ENCODE measurements around the gene ACSS2. TPM values are rescaled to one million over a fixed set of nuclear protein-coding genes. Genes with fewer than 3 reads are reported as not detected.

The ACSS2 gene
- total and polyA plus RNA-seq, 2 donors (not counting 1 experiment from before 2014, with no cell fraction given) = 10.5 to 22.1 TPM

GRCh38 chr20:34864216-34864615 is 12.2 kb upstream of the ACSS2 start:
- Mint-ChIP-seq H3K27ac (no peak overlapping the region), H3K4me3 (no peak overlapping the region), H3K4me1 (no peaks in the 10 kb centered on the region), H3K27me3 (no peaks in the 10 kb centered on the region), H3K9me3 (ENCODE audit: insufficient read depth) (no peaks in the 10 kb centered on the region)
- H3K27me3 ChIP-seq (replicated peaks in 1 of 4; ENCODE audit: control extremely low read depth in 1 of 4, control insufficient read depth in 3 of 4, insufficient read depth in 4 of 4, low read length in 3 of 4) = no peaks in the 10 kb centered on the region
- ChIA-PET CTCF (interaction anchor here (1.4 kb wide), 1 partner anchor 11 kb away, joined by 3 read pairs; no protein-coding TSS in a partner anchor), POLR2A (interaction anchor here (0.7 kb wide), 1 partner anchor 13 kb away, joined by 3 read pairs; no protein-coding TSS in a partner anchor)
- H3K9ac ChIP-seq (ENCODE audit: low read length) = no peak overlapping the region
- intact Hi-C loops (cut with micrococcal nuclease) = no loop called here
- H3K27ac ChIP-seq (ENCODE audit: low read length in 2 of 2) = no peak overlapping the region
- ATAC-seq (ENCODE audit: low read depth) (no peak), DNase-seq (no peak)
- H3K36me3 ChIP-seq (replicated peaks in 1 of 2; ENCODE audit: control extremely low read depth in 1 of 2, control insufficient read depth in 1 of 2, extremely low read depth in 1 of 2, insufficient read depth in 2 of 2, low read length in 1 of 2) = no peaks in the 10 kb centered on the region
- 100% methylated on average over 4 of the region's 5 CpGs for WGBS (ENCODE audit: insufficient coverage)
- no peak overlapping the region for H2AFZ ChIP-seq (ENCODE audit: insufficient read depth, low read depth, low read length, poor library complexity, severe bottlenecking)
- H4K20me1 ChIP-seq (ENCODE audit: control insufficient read depth, insufficient read depth, low read length, poor library complexity, severe bottlenecking) = no peaks in the 10 kb centered on the region
- H3K79me2 ChIP-seq (ENCODE audit: control insufficient read depth, insufficient read depth, low read length) = no peaks in the 10 kb centered on the region
- no peak overlapping the region for H3K4me2 ChIP-seq (replicated peaks; ENCODE audit: low read depth, low read length, poor library complexity, severe bottlenecking)
- no peaks in the 10 kb centered on the region for H3K4me1 ChIP-seq (ENCODE audit: control insufficient read depth in 2 of 2, insufficient read depth in 2 of 2, low read length in 2 of 2)
- no peak for TF ChIP-seq CTCF (IDR thresholded peaks at IDR 0.05)
- no peak for TF ChIP-seq EZH2 (IDR thresholded peaks at IDR 0.05; ENCODE audit: borderline replicate concordance, insufficient read depth, low read depth, low read length, poor library complexity, severe bottlenecking)
- no peaks in the 10 kb centered on the region for H3K9me3 ChIP-seq (ENCODE audit: control extremely low read depth in 1 of 3, control insufficient read depth in 2 of 3, insufficient read depth in 1 of 3, low read length in 2 of 3)
- no peak overlapping the region for H3K4me3 ChIP-seq (ENCODE audit: control extremely low read depth in 1 of 5, extremely low read depth in 1 of 5, insufficient read depth in 1 of 5, low read depth in 2 of 5, low read length in 4 of 5)

DNA sequence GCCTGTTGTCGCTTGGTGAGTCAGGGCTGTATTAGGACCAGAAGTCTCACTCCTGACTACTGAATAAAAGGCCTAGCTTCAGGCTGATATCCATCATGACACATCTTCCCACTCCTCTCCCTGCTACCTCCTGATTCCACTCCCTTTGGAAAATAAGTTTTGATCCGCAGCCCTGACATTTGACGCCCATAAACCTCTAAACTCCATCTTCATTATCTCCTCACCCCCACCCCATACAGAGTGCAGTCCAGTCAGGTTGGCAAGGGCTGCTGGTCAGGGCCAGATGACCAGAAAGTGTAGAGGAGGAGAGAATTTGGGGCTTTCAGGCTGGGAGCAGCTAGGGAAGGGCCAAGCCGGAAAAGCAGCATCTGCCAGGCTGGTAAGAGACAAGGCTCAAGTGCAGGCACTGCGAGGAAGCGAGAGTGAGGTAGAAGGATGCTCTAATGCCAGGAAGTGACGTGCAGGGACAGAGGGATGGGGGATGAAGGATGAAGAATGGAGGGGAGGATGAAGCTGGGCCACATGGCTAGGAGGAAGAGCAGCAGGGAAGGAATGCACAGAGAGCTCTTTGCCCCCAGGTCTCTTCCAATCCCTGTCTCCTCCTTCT is 5.0 kb upstream of the ACSS2 start:
- H3K27ac Mint-ChIP-seq = peak overlapping the region; percentile 27
- no peak for TF ChIP-seq CTCF (IDR thresholded peaks at IDR 0.05)
- Histone ChIP-seq H3K4me3 (ENCODE audit: control extremely low read depth in 1 of 5, extremely low read depth in 1 of 5, insufficient read depth in 1 of 5, low read depth in 2 of 5, low read length in 4 of 5) (no peak overlapping the region), H3K36me3 (replicated peaks in 1 of 2; ENCODE audit: control extremely low read depth in 1 of 2, control insufficient read depth in 1 of 2, extremely low read depth in 1 of 2, insufficient read depth in 2 of 2, low read length in 1 of 2) (no peaks in the 10 kb centered on the region), H3K9me3 (ENCODE audit: control extremely low read depth in 1 of 3, control insufficient read depth in 2 of 3, insufficient read depth in 1 of 3, low read length in 2 of 3) (no peaks in the 10 kb centered on the region), H3K4me1 (ENCODE audit: control insufficient read depth in 2 of 2, insufficient read depth in 2 of 2, low read length in 2 of 2) (peaks cover 29 to 34% of the 10 kb centered on the region in 2 donors), H4K20me1 (ENCODE audit: control insufficient read depth, insufficient read depth, low read length, poor library complexity, severe bottlenecking) (no peaks in the 10 kb centered on the region), H3K27me3 (replicated peaks in 1 of 4; ENCODE audit: control extremely low read depth in 1 of 4, control insufficient read depth in 3 of 4, insufficient read depth in 4 of 4, low read length in 3 of 4) (no peaks in the 10 kb centered on the region), H3K27ac (ENCODE audit: low read length in 2 of 2) (no peak overlapping the region), H3K79me2 (ENCODE audit: control insufficient read depth, insufficient read depth, low read length) (peaks cover 9% of the 10 kb centered on the region), H3K4me2 (replicated peaks; ENCODE audit: low read depth, low read length, poor library complexity, severe bottlenecking) (peak overlapping the region; percentile 95), H3K9ac (ENCODE audit: low read length) (no peak overlapping the region), H2AFZ (ENCODE audit: insufficient read depth, low read depth, low read length, poor library complexity, severe bottlenecking) (no peak overlapping the region)
- 97% methylated on average over 4 of the region's 7 CpGs for WGBS (ENCODE audit: insufficient coverage)
- H3K4me3 Mint-ChIP-seq = peak overlapping the region; percentile 92
- peaks cover 51% of the 10 kb centered on the region for H3K4me1 Mint-ChIP-seq
- intact Hi-C loops (cut with micrococcal nuclease) = no loop called here
- DNase-seq (no peak), ATAC-seq (ENCODE audit: low read depth) (no peak)
- H3K9me3 Mint-ChIP-seq (ENCODE audit: insufficient read depth) = no peaks in the 10 kb centered on the region
- CTCF ChIA-PET = interaction anchor here (1.1 to 1.9 kb wide), 2 partner anchors 41 to 223 kb away, joined by 3 to 5 read pairs; no protein-coding TSS in a partner anchor
- H3K27me3 Mint-ChIP-seq = no peaks in the 10 kb centered on the region
- POLR2A ChIA-PET = no interaction called here

All from B cell (primary cell).